Progenitor cell of endocrine pancreas (in vitro differentiated cells): Measurements from ENCODE around the gene ADAM10. TPM values are rescaled to one million over a fixed set of nuclear protein-coding genes. Genes with fewer than 3 reads are reported as not detected.

Source experiments
- DNase-seq: peaks from one replicate; pipeline ENCODE4 v3.0.0; 2021; ENCODE audit warnings: low spot score; ENCODE audit not compliant: unreplicated experiment
- H3K27ac Mint-ChIP-seq: 2 replicates; pipeline ENCODE4 v1.8.0; 2021; ENCODE audit warnings: mild to moderate bottlenecking, moderate library complexity, mixed read lengths
- H3K27me3 Mint-ChIP-seq: 2 replicates; pipeline ENCODE4 v1.8.0; 2021; ENCODE audit warnings: mixed read lengths
- H3K36me3 Mint-ChIP-seq: 2 replicates; pipeline ENCODE4 v1.8.0; 2022; ENCODE audit warnings: mixed read lengths; ENCODE audit not compliant: insufficient read depth
- H3K4me1 Mint-ChIP-seq: 2 replicates; pipeline ENCODE4 v1.8.0; 2021; ENCODE audit warnings: low read depth, mixed read lengths
- H3K4me3 Mint-ChIP-seq: 2 replicates; pipeline ENCODE4 v1.8.0; 2021; ENCODE audit warnings: low read depth, mild to moderate bottlenecking, moderate library complexity, mixed read lengths
- H3K9me3 Mint-ChIP-seq: 2 replicates; pipeline ENCODE4 v1.8.0; 2021; ENCODE audit warnings: low read depth, mixed read lengths
- CTCF ChIP-seq: fragments of 200-600 bp; sonication (generic); IDR thresholded peaks from one replicate; pipeline ENCODE4 v1.5.0; 2021; ENCODE audit warnings: antibody characterized with exemption, mild to moderate bottlenecking; ENCODE audit not compliant: unreplicated experiment
- total RNA-seq: library from RNA; stranded (reverse); gene quantifications from 2 replicates; pipeline ENCODE4 v1.2.1, GENCODE V29; 2021

ADAM10 gene
- total RNA-seq, 1 donor from 2014 or later: 237 TPM

- no peaks in the 10 kb centered on the region for H3K27me3 Mint-ChIP-seq
- no peak overlapping the region for H3K4me3 Mint-ChIP-seq
- no peak for TF ChIP-seq CTCF
- H3K4me1 Mint-ChIP-seq: peaks cover 9% of the 10 kb centered on the region
- H3K27ac Mint-ChIP-seq: no peak overlapping the region
- DNase-seq: no peak
- peaks cover 4% of the 10 kb centered on the region for H3K9me3 Mint-ChIP-seq
- H3K36me3 Mint-ChIP-seq: peaks cover 1% of the 10 kb centered on the region
Observed at GRCh38 chr15:58766290-58766689, 16.8 kb upstream of the ADAM10 start.

GRCh38 chr15:58764468-58764867 lies 15.0 kb upstream of the ADAM10 start:
- Mint-ChIP-seq H3K27me3 (no peaks in the 10 kb centered on the region), H3K9me3 (peaks cover 4% of the 10 kb centered on the region), H3K36me3 (peaks cover 1% of the 10 kb centered on the region), H3K27ac (no peak overlapping the region), H3K4me3 (no peak overlapping the region), H3K4me1 (no peaks in the 10 kb centered on the region)
- no peak for TF ChIP-seq CTCF
- DNase-seq: no peak

- H3K4me1 Mint-ChIP-seq: no peaks in the 10 kb centered on the region
- DNase-seq: no peak
- TF ChIP-seq CTCF: no peak
- no peaks in the 10 kb centered on the region for H3K27me3 Mint-ChIP-seq
- H3K9me3 Mint-ChIP-seq: peaks cover 4% of the 10 kb centered on the region
- no peak overlapping the region for H3K4me3 Mint-ChIP-seq
- H3K27ac Mint-ChIP-seq: no peak overlapping the region
- peaks cover 1% of the 10 kb centered on the region for H3K36me3 Mint-ChIP-seq
Observed at GRCh38 chr15:58762731-58763130, 13.2 kb upstream of the ADAM10 start.

GRCh38 chr15:58762285-58762684 lies 12.8 kb upstream of the ADAM10 start:
- TF ChIP-seq CTCF: no peak
- no peaks in the 10 kb centered on the region for H3K4me1 Mint-ChIP-seq
- no peaks in the 10 kb centered on the region for H3K27me3 Mint-ChIP-seq
- H3K4me3 Mint-ChIP-seq: no peak overlapping the region
- H3K9me3 Mint-ChIP-seq: peaks cover 4% of the 10 kb centered on the region
- no peak for DNase-seq
- H3K27ac Mint-ChIP-seq: no peak overlapping the region
- peaks cover 1% of the 10 kb centered on the region for H3K36me3 Mint-ChIP-seq

- H3K9me3 Mint-ChIP-seq: peaks cover 4% of the 10 kb centered on the region
- no peak for DNase-seq
- no peaks in the 10 kb centered on the region for H3K27me3 Mint-ChIP-seq
- no peak overlapping the region for H3K4me3 Mint-ChIP-seq
- no peak for TF ChIP-seq CTCF
- H3K36me3 Mint-ChIP-seq: peaks cover 1% of the 10 kb centered on the region
- H3K4me1 Mint-ChIP-seq: no peaks in the 10 kb centered on the region
- no peak overlapping the region for H3K27ac Mint-ChIP-seq
Observed at GRCh38 chr15:58761010-58761388, 11.5 kb upstream of the ADAM10 start.
